HEK293T (cell line): ENCODE measurements around the gene HELZ.

ENCODE experiments used
- CTCF ChIA-PET: fragments of 350-600 bp; formaldehyde crosslinking; extraction: SDS; loops from one replicate; lab custom pipeline; 2021; ENCODE audit warnings: antibody characterized with exemption, inconsistent platforms; lab: Yijun Ruan, JAX
- POLR2A ChIA-PET: fragments of 350-600 bp; formaldehyde crosslinking; extraction: SDS; loops from one replicate; lab custom pipeline; 2020; ENCODE audit warnings: antibody characterized with exemption, inconsistent platforms; lab: Yijun Ruan, JAX
- DNase-seq: peaks from one replicate; pipeline ENCODE4 v3.0.0; 2012; ENCODE audit warnings: mixed read lengths; ENCODE audit errors: extremely low spot score
- ARNT ChIP-seq: fragments of 450-650 bp; IDR thresholded peaks from 2 replicates; pipeline ENCODE4 v1.6.1; 2017; ENCODE audit warnings: mild to moderate bottlenecking
- BHLHE40 ChIP-seq: fragments of 450-650 bp; IDR thresholded peaks from 2 replicates; pipeline ENCODE4 v1.6.1; 2016; ENCODE audit warnings: mild to moderate bottlenecking, moderate library complexity, borderline replicate concordance
- CTBP1 ChIP-seq: fragments of 450-650 bp; IDR thresholded peaks from 2 replicates; pipeline ENCODE4 v1.6.1; 2016; ENCODE audit warnings: borderline replicate concordance
- ELF4 ChIP-seq: fragments of 450-650 bp; IDR thresholded peaks from 2 replicates; pipeline ENCODE4 v1.6.1; 2017; ENCODE audit warnings: antibody characterized with exemption
- FOXA1 ChIP-seq: fragments of 450-650 bp; IDR thresholded peaks from 2 replicates; pipeline ENCODE4 v1.6.1; 2016; ENCODE audit warnings: mild to moderate bottlenecking
- FOXK2 ChIP-seq: fragments of 450-650 bp; IDR thresholded peaks from 2 replicates; pipeline ENCODE4 v1.6.1; 2016; ENCODE audit warnings: mild to moderate bottlenecking
- FOXM1 ChIP-seq: fragments of 450-650 bp; IDR thresholded peaks from 2 replicates; pipeline ENCODE4 v1.6.1; 2017; ENCODE audit warnings: mild to moderate bottlenecking, borderline replicate concordance
- HDGF ChIP-seq: fragments of 450-650 bp; IDR thresholded peaks from 2 replicates; pipeline ENCODE4 v1.6.1; 2017; ENCODE audit warnings: antibody characterized with exemption, borderline replicate concordance
- L3MBTL2 ChIP-seq: fragments of 450-650 bp; conservative IDR thresholded peaks from 2 replicates; pipeline ENCODE4 v1.6.1; 2016; ENCODE audit warnings: mild to moderate bottlenecking
- LEF1 ChIP-seq: fragments of 450-650 bp; IDR thresholded peaks from 2 replicates; pipeline ENCODE4 v1.6.1; 2017; ENCODE audit warnings: mild to moderate bottlenecking, borderline replicate concordance
- NFRKB ChIP-seq: fragments of 450-650 bp; IDR thresholded peaks from 2 replicates; pipeline ENCODE4 v1.6.1; 2016; ENCODE audit warnings: mild to moderate bottlenecking, moderate library complexity
- SP1 ChIP-seq: fragments of 450-650 bp; IDR thresholded peaks from 2 replicates; pipeline ENCODE4 v1.6.1; 2017
- SUZ12 ChIP-seq: fragments of 450-650 bp; IDR thresholded peaks from 2 replicates; pipeline ENCODE4 v1.6.1; 2016; ENCODE audit warnings: mild to moderate bottlenecking
- TARDBP ChIP-seq: fragments of 450-650 bp; IDR thresholded peaks from 2 replicates; pipeline ENCODE4 v1.6.1; 2016
- ZNF384 ChIP-seq: fragments of 450-650 bp; IDR thresholded peaks from 2 replicates; pipeline ENCODE4 v1.6.1; 2016
- TF ChIP-seq, protein P1 (sequence below): fragments of 450-650 bp; IDR thresholded peaks from 2 replicates; pipeline ENCODE4 v1.6.1; 2016

HELZ gene

GRCh38 chr17:67270416-67270815, 25.4 kb upstream of the HELZ start:
- DNase-seq, result no peak
- TF ChIP-seq SUZ12 (no peak), TARDBP (no peak), HDGF (no peak), BHLHE40 (no peak), SP1 (no peak), NFRKB (no peak), ZNF384 (no peak), L3MBTL2 (no peak), CTBP1 (no peak)
- CTCF ChIA-PET, result no interaction called here
- POLR2A ChIA-PET, result no interaction called here

GRCh38 chr17:67266496-67266895, 21.5 kb upstream of the HELZ start:
- ChIA-PET POLR2A (no interaction called here), CTCF (interaction anchor here (0.6 kb wide), 1 partner anchor 35 kb away, joined by 3 read pairs; no protein-coding TSS in a partner anchor)
- TF ChIP-seq SUZ12, result no peak
- no peak for TF ChIP-seq FOXA1
- TF ChIP-seq, protein P1, sequence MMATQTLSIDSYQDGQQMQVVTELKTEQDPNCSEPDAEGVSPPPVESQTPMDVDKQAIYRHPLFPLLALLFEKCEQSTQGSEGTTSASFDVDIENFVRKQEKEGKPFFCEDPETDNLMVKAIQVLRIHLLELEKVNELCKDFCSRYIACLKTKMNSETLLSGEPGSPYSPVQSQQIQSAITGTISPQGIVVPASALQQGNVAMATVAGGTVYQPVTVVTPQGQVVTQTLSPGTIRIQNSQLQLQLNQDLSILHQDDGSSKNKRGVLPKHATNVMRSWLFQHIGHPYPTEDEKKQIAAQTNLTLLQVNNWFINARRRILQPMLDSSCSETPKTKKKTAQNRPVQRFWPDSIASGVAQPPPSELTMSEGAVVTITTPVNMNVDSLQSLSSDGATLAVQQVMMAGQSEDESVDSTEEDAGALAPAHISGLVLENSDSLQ, result no peak
- no peak for TF ChIP-seq SP1
- TF ChIP-seq ARNT, result no peak
- no peak for TF ChIP-seq FOXM1
- TF ChIP-seq LEF1, result no peak
- no peak for TF ChIP-seq NFRKB
- TF ChIP-seq ZNF384, result no peak
- no peak for TF ChIP-seq HDGF
- TF ChIP-seq TARDBP, result no peak
- TF ChIP-seq CTBP1, result no peak
- TF ChIP-seq FOXK2, result no peak
- no peak for TF ChIP-seq L3MBTL2
- TF ChIP-seq ELF4, result no peak
- DNase-seq, result no peak

GRCh38 chr17:67265436-67266019, 20.5 kb upstream of the HELZ start:
- no peak for TF ChIP-seq BHLHE40
- TF ChIP-seq FOXK2, result no peak
- no peak for TF ChIP-seq LEF1
- no peak for TF ChIP-seq FOXA1
- no peak for TF ChIP-seq HDGF
- no peak for TF ChIP-seq NFRKB
- TF ChIP-seq, protein P1, result no peak
- TF ChIP-seq ZNF384, result no peak
- no peak for TF ChIP-seq SUZ12
- no peak for TF ChIP-seq TARDBP
- no peak for TF ChIP-seq FOXM1
- TF ChIP-seq ARNT, result no peak
- TF ChIP-seq SP1, result no peak
- no peak for TF ChIP-seq ELF4
- DNase-seq, result no peak
- ChIA-PET CTCF (no interaction called here), POLR2A (no interaction called here)

- DNase-seq, result no peak
- ChIA-PET POLR2A (no interaction called here), CTCF (interaction anchor here (1.3 kb wide), 1 partner anchor 10 kb away, joined by 5 read pairs; no protein-coding TSS in a partner anchor)
- no peak for TF ChIP-seq TARDBP
These were observed 17.6 kb upstream of the HELZ start for GRCh38 chr17:67262435-67263117.

DNA sequence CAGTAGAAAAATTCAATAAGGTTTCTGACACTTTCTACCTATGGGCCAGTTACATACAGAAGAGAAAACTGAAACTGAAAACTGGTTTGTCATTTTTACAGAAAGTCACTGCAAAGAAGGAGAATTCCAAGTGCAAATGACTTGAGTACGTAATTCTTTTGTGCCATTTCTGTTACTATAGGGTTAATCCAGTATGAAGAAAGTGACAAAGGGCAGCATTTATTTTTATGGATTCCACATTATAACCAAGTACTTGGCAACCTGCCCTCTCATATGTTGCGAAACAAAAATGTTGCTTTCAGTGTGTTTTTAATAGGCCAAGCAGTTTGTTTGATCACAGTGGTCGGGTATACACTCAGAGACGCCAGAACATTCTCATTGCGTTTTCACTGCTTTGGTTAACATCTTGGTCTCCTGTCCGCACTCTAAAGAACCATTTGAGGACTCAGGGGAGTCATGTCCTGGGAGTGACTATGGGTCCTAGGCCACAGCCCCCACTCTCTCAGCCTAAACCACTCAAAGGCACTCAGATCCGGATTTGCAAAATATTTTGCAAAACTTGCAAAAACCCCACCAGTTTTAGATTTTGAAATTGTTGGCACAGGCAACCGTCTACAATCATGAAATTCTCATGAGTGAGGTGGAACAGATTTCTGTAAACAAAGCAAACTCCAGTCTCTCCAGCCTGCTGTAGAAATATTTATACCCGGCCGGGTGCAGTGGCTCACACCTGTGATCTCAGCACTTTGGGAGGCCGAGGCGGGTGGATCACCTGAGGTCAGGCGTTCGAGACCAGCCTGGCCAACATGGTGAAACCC, 15.4 kb upstream of the HELZ start:
- no peak for DNase-seq
- CTCF ChIA-PET, result no interaction called here
- TF ChIP-seq SUZ12 (no peak), BHLHE40 (no peak), ZNF384 (no peak), FOXA1 (no peak), ELF4 (no peak), LEF1 (no peak), FOXK2 (no peak)
- TF ChIP-seq, protein P1, result no peak
- POLR2A ChIA-PET, result no interaction called here

DNA sequence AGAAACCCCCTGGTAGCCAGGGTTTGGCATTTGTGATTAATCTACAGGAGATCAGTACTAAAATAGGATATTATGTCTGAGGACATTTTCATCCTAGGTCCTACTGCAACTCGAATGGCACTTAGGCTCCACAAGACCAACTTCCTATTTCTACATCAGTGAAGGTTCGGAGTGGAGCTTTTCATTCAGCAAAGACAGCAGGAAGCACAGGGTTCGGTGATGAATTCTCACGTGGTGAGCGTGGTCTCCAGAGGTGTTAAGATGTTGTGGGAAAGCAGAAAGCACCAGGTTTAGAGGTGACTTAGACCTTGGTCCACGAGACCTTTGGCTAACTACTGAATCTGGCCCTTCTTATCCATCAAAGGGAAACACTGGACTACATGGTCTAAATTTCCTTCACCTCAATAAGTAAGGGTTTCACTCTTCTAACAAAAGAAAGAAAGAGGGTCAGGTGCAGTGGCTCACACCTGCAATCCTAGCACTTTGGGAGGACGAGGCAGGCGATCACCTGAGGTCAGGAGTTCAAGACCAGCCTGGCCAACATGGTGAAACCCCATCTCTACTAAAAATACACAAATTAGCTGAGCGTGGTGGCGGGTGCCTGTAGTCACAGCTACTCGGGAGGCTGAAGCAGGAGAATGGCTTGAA, 13.9 kb upstream of the HELZ start:
- TF ChIP-seq ZNF384 (no peak), L3MBTL2 (no peak), TARDBP (no peak), SP1 (no peak), HDGF (no peak), BHLHE40 (no peak)
- no peak for DNase-seq
- ChIA-PET CTCF (interaction anchor here (0.6 kb wide), 1 partner anchor 24 kb away, joined by 3 read pairs; no protein-coding TSS in a partner anchor), POLR2A (no interaction called here)
